Activated T-helper 17 cell treated with anti-CD3 and anti-CD28 coated beads, Interleukin-2, amount 50 U/mL, for 72 hours (primary cell): Measurements from ENCODE around the gene CXCL10. TPM values are rescaled to one million over a fixed set of nuclear protein-coding genes. Genes with fewer than 3 reads are reported as not detected.
"Not testable (repeated sequence)": the region's sequence is repeated elsewhere in the genome, so short reads cannot be mapped to it uniquely, and the experiment has no call there.

ENCODE experiments used
- ATAC-seq: fragments of 150-1000 bp; cut with Tn5 transposase; replicated peaks from 2 replicates; pipeline ENCODE4 v1.10.0; 2021; ENCODE audit warnings: mild to moderate bottlenecking, moderate library complexity
- H3K27ac Mint-ChIP-seq: one replicate; pipeline ENCODE4 v1.8.0; 2022; ENCODE audit warnings: mixed read lengths
- H3K27me3 Mint-ChIP-seq: one replicate; pipeline ENCODE4 v1.8.0; 2022; ENCODE audit warnings: mixed read lengths
- H3K36me3 Mint-ChIP-seq: one replicate; pipeline ENCODE4 v1.8.0; 2022; ENCODE audit warnings: low read depth, mild to moderate bottlenecking, mixed read lengths
- H3K4me1 Mint-ChIP-seq: one replicate; pipeline ENCODE4 v1.8.0; 2022; ENCODE audit warnings: mixed read lengths
- H3K4me3 Mint-ChIP-seq: one replicate; pipeline ENCODE4 v1.8.0; 2022; ENCODE audit warnings: mild to moderate bottlenecking, mixed read lengths
- H3K9me3 Mint-ChIP-seq: one replicate; pipeline ENCODE4 v1.8.0; 2022; ENCODE audit warnings: mixed read lengths
- total RNA-seq, 2 donors: library from RNA; stranded (reverse); gene quantifications; one replicate each; pipeline ENCODE4 v1.2.3, GENCODE V29; 2022

Gene CXCL10
- total RNA-seq, 2 donors from 2014 or later = 1.1 to 3.3 TPM

GRCh38 chr4:76011700-76012387, 11.5 kb downstream of the CXCL10 start:
- Mint-ChIP-seq H3K4me3 (no peak overlapping the region), H3K27ac (no peak overlapping the region), H3K36me3 (no peaks in the 10 kb centered on the region), H3K27me3 (peaks cover 7% of the 10 kb centered on the region), H3K9me3 (no peaks in the 10 kb centered on the region), H3K4me1 (no peaks in the 10 kb centered on the region)
- ATAC-seq = peak; percentile 64

- no peak for ATAC-seq
- Mint-ChIP-seq H3K4me1 (no peaks in the 10 kb centered on the region), H3K36me3 (no peaks in the 10 kb centered on the region), H3K9me3 (no peaks in the 10 kb centered on the region), H3K27me3 (peaks cover 8% of the 10 kb centered on the region), H3K4me3 (no peak overlapping the region), H3K27ac (no peak overlapping the region)
Measured at GRCh38 chr4:76011018-76011670, 12.2 kb downstream of the CXCL10 start.

- H3K4me3 Mint-ChIP-seq = no peak overlapping the region
- H3K9me3 Mint-ChIP-seq = no peaks in the 10 kb centered on the region
- no peaks in the 10 kb centered on the region for H3K4me1 Mint-ChIP-seq
- no peak for ATAC-seq
- H3K27ac Mint-ChIP-seq = no peak overlapping the region
- peaks cover 13% of the 10 kb centered on the region for H3K27me3 Mint-ChIP-seq
- H3K36me3 Mint-ChIP-seq = no peaks in the 10 kb centered on the region
Measured at GRCh38 chr4:76010576-76010975, 12.7 kb downstream of the CXCL10 start.

- no peak for ATAC-seq
- no peaks in the 10 kb centered on the region for H3K4me1 Mint-ChIP-seq
- H3K4me3 Mint-ChIP-seq = no peak overlapping the region
- H3K36me3 Mint-ChIP-seq = no peaks in the 10 kb centered on the region
- no peaks in the 10 kb centered on the region for H3K9me3 Mint-ChIP-seq
- peaks cover 15% of the 10 kb centered on the region for H3K27me3 Mint-ChIP-seq
- no peak overlapping the region for H3K27ac Mint-ChIP-seq
Measured at GRCh38 chr4:76009311-76009710, 14.0 kb downstream of the CXCL10 start.

GRCh38 chr4:76007089-76007862, 16.0 kb downstream of the CXCL10 start, which contains the start of gene CXCL9:
Gene CXCL9 (minus strand): TSS chr4:76007509. CDS start chr4:76007449, 60 bp downstream.
- H3K4me1 Mint-ChIP-seq = no peaks in the 10 kb centered on the region
- no peak within 1 kb of the TSS for H3K4me3 Mint-ChIP-seq
- H3K36me3 Mint-ChIP-seq = no peaks in the 10 kb centered on the region
- H3K27me3 Mint-ChIP-seq = peaks cover 23% of the 10 kb centered on the region
- no peak within 1 kb of the TSS for H3K27ac Mint-ChIP-seq
- ATAC-seq = no peak
- H3K9me3 Mint-ChIP-seq = no peaks in the 10 kb centered on the region

GRCh38 chr4:76003620-76004019, 19.7 kb downstream of the CXCL10 start:
- Mint-ChIP-seq H3K9me3 (no peaks in the 10 kb centered on the region), H3K4me1 (no peaks in the 10 kb centered on the region), H3K27me3 (peaks cover 22% of the 10 kb centered on the region), H3K27ac (no peak overlapping the region), H3K4me3 (no peak overlapping the region), H3K36me3 (no peaks in the 10 kb centered on the region)
- ATAC-seq = no peak

GRCh38 chr4:76003035-76003434, 20.3 kb downstream of the CXCL10 start:
- no peak overlapping the region for H3K4me3 Mint-ChIP-seq
- no peak overlapping the region for H3K27ac Mint-ChIP-seq
- peaks cover 21% of the 10 kb centered on the region for H3K27me3 Mint-ChIP-seq
- no peaks in the 10 kb centered on the region for H3K36me3 Mint-ChIP-seq
- ATAC-seq = no peak
- H3K4me1 Mint-ChIP-seq = no peaks in the 10 kb centered on the region
- H3K9me3 Mint-ChIP-seq = no peaks in the 10 kb centered on the region

GRCh38 chr4:76002176-76002575, 21.1 kb downstream of the CXCL10 start:
- no peaks in the 10 kb centered on the region for H3K36me3 Mint-ChIP-seq
- no peak for ATAC-seq
- no peak overlapping the region for H3K4me3 Mint-ChIP-seq
- no peaks in the 10 kb centered on the region for H3K4me1 Mint-ChIP-seq
- no peak overlapping the region for H3K27ac Mint-ChIP-seq
- H3K9me3 Mint-ChIP-seq = no peaks in the 10 kb centered on the region
- peaks cover 21% of the 10 kb centered on the region for H3K27me3 Mint-ChIP-seq

- Mint-ChIP-seq H3K27ac (no peak overlapping the region), H3K4me3 (no peak overlapping the region), H3K27me3 (peaks cover 21% of the 10 kb centered on the region), H3K9me3 (no peaks in the 10 kb centered on the region), H3K36me3 (no peaks in the 10 kb centered on the region), H3K4me1 (no peaks in the 10 kb centered on the region)
- ATAC-seq = no peak
Measured at GRCh38 chr4:76001700-76002099, 21.6 kb downstream of the CXCL10 start.

- H3K4me1 Mint-ChIP-seq = no peaks in the 10 kb centered on the region
Measured at GRCh38 chr4:76000279-76000678, 23.0 kb downstream of the CXCL10 start.

GRCh38 chr4:75998525-75999147, 24.7 kb downstream of the CXCL10 start:
- H3K4me3 Mint-ChIP-seq, H3K27ac Mint-ChIP-seq, H3K4me1 Mint-ChIP-seq: not testable (repeated sequence)

More at GRCh38 chr4:76000279-76000678, 23.0 kb downstream of the CXCL10 start:
- H3K27ac Mint-ChIP-seq = no peak overlapping the region
- H3K4me3 Mint-ChIP-seq = no peak overlapping the region
- no peaks in the 10 kb centered on the region for H3K9me3 Mint-ChIP-seq
- H3K27me3 Mint-ChIP-seq = peaks cover 13% of the 10 kb centered on the region
- no peaks in the 10 kb centered on the region for H3K36me3 Mint-ChIP-seq
- no peak for ATAC-seq

GRCh38 chr4:75997946-75998345, 25.4 kb downstream of the CXCL10 start:
- H3K9me3 Mint-ChIP-seq = no peaks in the 10 kb centered on the region
- H3K4me3 Mint-ChIP-seq = no peak overlapping the region
- H3K36me3 Mint-ChIP-seq = no peaks in the 10 kb centered on the region
- no peak for ATAC-seq
- H3K27ac Mint-ChIP-seq = no peak overlapping the region
- H3K27me3 Mint-ChIP-seq = peaks cover 4% of the 10 kb centered on the region
- no peaks in the 10 kb centered on the region for H3K4me1 Mint-ChIP-seq

More at GRCh38 chr4:75998525-75999147, 24.7 kb downstream of the CXCL10 start:
- H3K9me3 Mint-ChIP-seq, H3K36me3 Mint-ChIP-seq, H3K27me3 Mint-ChIP-seq, ATAC-seq: not testable (repeated sequence)

GRCh38 chr4:75997081-75997480, 26.2 kb downstream of the CXCL10 start:
- ATAC-seq = no peak
- Mint-ChIP-seq H3K4me1 (no peaks in the 10 kb centered on the region), H3K9me3 (no peaks in the 10 kb centered on the region), H3K27me3 (no peaks in the 10 kb centered on the region), H3K27ac (no peak overlapping the region), H3K36me3 (no peaks in the 10 kb centered on the region), H3K4me3 (no peak overlapping the region)

GRCh38 chr4:75995727-75996126, 27.6 kb downstream of the CXCL10 start:
- Mint-ChIP-seq H3K9me3 (no peaks in the 10 kb centered on the region), H3K36me3 (no peaks in the 10 kb centered on the region), H3K27me3 (no peaks in the 10 kb centered on the region), H3K4me1 (no peaks in the 10 kb centered on the region), H3K27ac (no peak overlapping the region), H3K4me3 (no peak overlapping the region)
- no peak for ATAC-seq
